SK-N-MC (cell line): ENCODE data around the gene MAPK8.

Source experiments
- DNase-seq: peaks from one replicate; pipeline ENCODE4 v3.0.0-alpha.2; 2011; ENCODE audit warnings: low read depth, low spot score
- H3K27ac ChIP-seq: fragments of 200-600 bp; sonication (generic); 2 replicates; pipeline ENCODE4 v1.5.1; 2016; ENCODE audit warnings: mixed run types
- H3K36me3 ChIP-seq: fragments of 200-600 bp; sonication (generic); 2 replicates; pipeline ENCODE4 v1.6.1; 2017; ENCODE audit warnings: antibody characterized with exemption, low read length, mixed read lengths; ENCODE audit not compliant: insufficient read depth
- H3K4me3 ChIP-seq: fragments of 200-600 bp; sonication (generic); 2 replicates; pipeline ENCODE4 v1.5.1; 2016
- H3K9ac ChIP-seq: fragments of 200-600 bp; sonication (generic); 2 replicates; pipeline ENCODE4 v1.8.0; 2017; ENCODE audit warnings: mixed run types, mixed read lengths; ENCODE audit not compliant: insufficient read length
- H3K9me3 ChIP-seq: fragments of 200-600 bp; sonication (generic); 2 replicates; pipeline ENCODE4 v1.6.1; 2017; ENCODE audit warnings: low read depth, mild to moderate bottlenecking, antibody characterized with exemption, low read length, moderate library complexity, mixed read lengths
- EZH2 ChIP-seq: fragments of 200-600 bp; sonication (generic); IDR thresholded peaks from one replicate; pipeline ENCODE4 v1.6.1; 2017; ENCODE audit warnings: antibody characterized with exemption
- FOXP2 ChIP-seq: optimal IDR thresholded peaks from 2 replicates; pipeline ENCODE3; 2011; ENCODE audit warnings: mild to moderate bottlenecking, moderate library complexity; ENCODE audit not compliant: insufficient read depth; ENCODE audit errors: extremely low read length, control extremely low read depth
- POLR2AphosphoS5 ChIP-seq: IDR thresholded peaks from 2 replicates; pipeline ENCODE4 v1.6.1; 2012; ENCODE audit warnings: mild to moderate bottlenecking, low read depth, low read length, borderline replicate concordance

The MAPK8 gene

GRCh38 chr10:48306265-48306869 lies at the start of gene MAPK8:
TSS of gene MAPK8 (plus strand) at chr10:48306677. CDS start at chr10:48401661, 94,984 bp downstream.
- no peaks in the 10 kb centered on the region for H3K36me3 ChIP-seq
- peak; percentile 35; the same call in 1 of the 2 replicates for TF ChIP-seq POLR2AphosphoS5
- no peak for TF ChIP-seq EZH2

GRCh38 chr10:48257407-48257961 lies 49.0 kb upstream of the MAPK8 start:
- Histone ChIP-seq H3K9ac (no peak overlapping the region), H3K4me3 (no peak overlapping the region), H3K27ac (no peak overlapping the region), H3K36me3 (no peaks in the 10 kb centered on the region), H3K9me3 (no peaks in the 10 kb centered on the region)
- DNase-seq = no peak
- no peak for TF ChIP-seq POLR2AphosphoS5
- no peak for TF ChIP-seq EZH2
- TF ChIP-seq FOXP2 = no peak

More at GRCh38 chr10:48306265-48306869, at the start of gene MAPK8:
- Histone ChIP-seq H3K27ac (no peak within 1 kb of the TSS), H3K9ac (peak within 1 kb of the TSS; percentile 79), H3K9me3 (no peaks in the 10 kb centered on the region), H3K4me3 (peak within 1 kb of the TSS; percentile 79)
- DNase-seq = peak; percentile 1

GRCh38 chr10:48258105-48258504 lies 48.4 kb upstream of the MAPK8 start:
- Histone ChIP-seq H3K9me3 (no peaks in the 10 kb centered on the region), H3K9ac (no peak overlapping the region), H3K4me3 (no peak overlapping the region), H3K36me3 (no peaks in the 10 kb centered on the region), H3K27ac (no peak overlapping the region)
- DNase-seq = no peak
- TF ChIP-seq EZH2 = no peak
- TF ChIP-seq FOXP2 = no peak

- DNase-seq = no peak
- no peak overlapping the region for H3K27ac ChIP-seq
- no peaks in the 10 kb centered on the region for H3K36me3 ChIP-seq
- H3K4me3 ChIP-seq = no peak overlapping the region
- no peak overlapping the region for H3K9ac ChIP-seq
- H3K9me3 ChIP-seq = no peaks in the 10 kb centered on the region
- TF ChIP-seq FOXP2 = no peak
- TF ChIP-seq EZH2 = no peak
- TF ChIP-seq POLR2AphosphoS5 = no peak
Measured at GRCh38 chr10:48266528-48266927, 39.9 kb upstream of the MAPK8 start.

GRCh38 chr10:48271047-48271730 lies 35.3 kb upstream of the MAPK8 start:
- Histone ChIP-seq H3K9ac (no peak overlapping the region), H3K27ac (no peak overlapping the region), H3K9me3 (no peaks in the 10 kb centered on the region), H3K36me3 (no peaks in the 10 kb centered on the region), H3K4me3 (no peak overlapping the region)
- TF ChIP-seq FOXP2 = no peak
- no peak for TF ChIP-seq POLR2AphosphoS5
- no peak for TF ChIP-seq EZH2
- no peak for DNase-seq

GRCh38 chr10:48272682-48273081 lies 33.8 kb upstream of the MAPK8 start:
- DNase-seq = no peak
- H3K9ac ChIP-seq = no peak overlapping the region
- H3K36me3 ChIP-seq = no peaks in the 10 kb centered on the region
- H3K4me3 ChIP-seq = no peak overlapping the region
- no peak overlapping the region for H3K27ac ChIP-seq
- TF ChIP-seq FOXP2 (no peak), EZH2 (no peak), POLR2AphosphoS5 (no peak)
- no peaks in the 10 kb centered on the region for H3K9me3 ChIP-seq

- TF ChIP-seq POLR2AphosphoS5 = no peak
- TF ChIP-seq FOXP2 = no peak
- TF ChIP-seq EZH2 = no peak
- H3K27ac ChIP-seq = no peak overlapping the region
- no peaks in the 10 kb centered on the region for H3K9me3 ChIP-seq
- no peak overlapping the region for H3K9ac ChIP-seq
- no peak overlapping the region for H3K4me3 ChIP-seq
- DNase-seq = no peak
- H3K36me3 ChIP-seq = no peaks in the 10 kb centered on the region
Measured at GRCh38 chr10:48273741-48274140, 32.7 kb upstream of the MAPK8 start.

DNA sequence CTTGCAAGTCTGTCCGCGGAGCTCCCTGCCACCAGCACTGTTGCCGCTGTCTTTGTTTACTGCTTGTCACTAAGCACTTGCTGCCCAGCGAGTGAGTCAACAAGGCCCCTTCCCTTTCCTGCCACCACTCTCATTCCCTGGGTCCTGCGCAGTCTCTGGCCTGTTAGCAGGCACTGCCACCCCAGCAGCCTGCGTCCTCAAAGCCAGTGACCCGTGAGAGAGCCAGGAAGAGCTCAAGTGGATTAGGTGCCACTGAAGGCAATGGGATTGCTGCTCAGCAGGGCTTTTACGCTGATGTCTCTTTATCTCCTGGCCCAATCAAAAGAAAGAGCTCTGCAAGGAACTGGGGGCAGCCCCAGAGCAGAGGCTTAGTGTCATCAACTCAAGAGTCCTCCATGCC lies 31.8 kb upstream of the MAPK8 start, which contains the start of gene FRMPD2:
Gene FRMPD2 (minus strand): TSS at position 61 of the 400 bp plus-strand sequence. CDS start 129 bp downstream, outside the sequence.
- Histone ChIP-seq H3K36me3 (no peaks in the 10 kb centered on the region), H3K9me3 (no peaks in the 10 kb centered on the region), H3K27ac (no peak within 1 kb of the TSS), H3K4me3 (no peak within 1 kb of the TSS), H3K9ac (no peak within 1 kb of the TSS)
- TF ChIP-seq FOXP2 (no peak), POLR2AphosphoS5 (no peak), EZH2 (no peak)
- no peak for DNase-seq
